ENCODE results near the gene XPO4. TPM values are rescaled to one million over a fixed set of nuclear protein-coding genes. Genes with fewer than 3 reads are reported as not detected.
"Not testable (repeated sequence)": the region's sequence is repeated elsewhere in the genome, so short reads cannot be mapped to it uniquely, and the experiment has no call there.

The XPO4 gene
- total RNA-seq, 1 experiment from 2014 or later: 16.2 TPM

- in situ Hi-C loops (cut with HindIII; ENCODE audit: low pct_unique_long_range_greater_than_20kb, low sequenced_read_pairs) (no loop called here), intact Hi-C loops (cut with micrococcal nuclease; ENCODE audit: unreplicated experiment) (no loop called here)
- CTCF ChIA-PET: interaction anchor here (0.6 kb wide), 1 partner anchor 1162 kb away, joined by 3 read pairs; no protein-coding TSS in a partner anchor
- TF ChIP-seq SIN3A (IDR thresholded peaks at IDR 0.05; ENCODE audit: borderline replicate concordance, insufficient read depth, low read depth, low read length) (no peak), POLR2AphosphoS5 (IDR thresholded peaks at IDR 0.05; ENCODE audit: low read depth, low read length) (no peak), TCF7L2 (IDR thresholded peaks at IDR 0.05; ENCODE audit: low read depth, low read length) (no peak)
- TF ChIP-seq, protein P1, sequence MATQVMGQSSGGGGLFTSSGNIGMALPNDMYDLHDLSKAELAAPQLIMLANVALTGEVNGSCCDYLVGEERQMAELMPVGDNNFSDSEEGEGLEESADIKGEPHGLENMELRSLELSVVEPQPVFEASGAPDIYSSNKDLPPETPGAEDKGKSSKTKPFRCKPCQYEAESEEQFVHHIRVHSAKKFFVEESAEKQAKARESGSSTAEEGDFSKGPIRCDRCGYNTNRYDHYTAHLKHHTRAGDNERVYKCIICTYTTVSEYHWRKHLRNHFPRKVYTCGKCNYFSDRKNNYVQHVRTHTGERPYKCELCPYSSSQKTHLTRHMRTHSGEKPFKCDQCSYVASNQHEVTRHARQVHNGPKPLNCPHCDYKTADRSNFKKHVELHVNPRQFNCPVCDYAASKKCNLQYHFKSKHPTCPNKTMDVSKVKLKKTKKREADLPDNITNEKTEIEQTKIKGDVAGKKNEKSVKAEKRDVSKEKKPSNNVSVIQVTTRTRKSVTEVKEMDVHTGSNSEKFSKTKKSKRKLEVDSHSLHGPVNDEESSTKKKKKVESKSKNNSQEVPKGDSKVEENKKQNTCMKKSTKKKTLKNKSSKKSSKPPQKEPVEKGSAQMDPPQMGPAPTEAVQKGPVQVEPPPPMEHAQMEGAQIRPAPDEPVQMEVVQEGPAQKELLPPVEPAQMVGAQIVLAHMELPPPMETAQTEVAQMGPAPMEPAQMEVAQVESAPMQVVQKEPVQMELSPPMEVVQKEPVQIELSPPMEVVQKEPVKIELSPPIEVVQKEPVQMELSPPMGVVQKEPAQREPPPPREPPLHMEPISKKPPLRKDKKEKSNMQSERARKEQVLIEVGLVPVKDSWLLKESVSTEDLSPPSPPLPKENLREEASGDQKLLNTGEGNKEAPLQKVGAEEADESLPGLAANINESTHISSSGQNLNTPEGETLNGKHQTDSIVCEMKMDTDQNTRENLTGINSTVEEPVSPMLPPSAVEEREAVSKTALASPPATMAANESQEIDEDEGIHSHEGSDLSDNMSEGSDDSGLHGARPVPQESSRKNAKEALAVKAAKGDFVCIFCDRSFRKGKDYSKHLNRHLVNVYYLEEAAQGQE (IDR thresholded peaks at IDR 0.05; ENCODE audit: insufficient read depth in 1 of 2, low read depth in 2 of 2, low read length in 1 of 2): no peak
- TF ChIP-seq, protein P2, sequence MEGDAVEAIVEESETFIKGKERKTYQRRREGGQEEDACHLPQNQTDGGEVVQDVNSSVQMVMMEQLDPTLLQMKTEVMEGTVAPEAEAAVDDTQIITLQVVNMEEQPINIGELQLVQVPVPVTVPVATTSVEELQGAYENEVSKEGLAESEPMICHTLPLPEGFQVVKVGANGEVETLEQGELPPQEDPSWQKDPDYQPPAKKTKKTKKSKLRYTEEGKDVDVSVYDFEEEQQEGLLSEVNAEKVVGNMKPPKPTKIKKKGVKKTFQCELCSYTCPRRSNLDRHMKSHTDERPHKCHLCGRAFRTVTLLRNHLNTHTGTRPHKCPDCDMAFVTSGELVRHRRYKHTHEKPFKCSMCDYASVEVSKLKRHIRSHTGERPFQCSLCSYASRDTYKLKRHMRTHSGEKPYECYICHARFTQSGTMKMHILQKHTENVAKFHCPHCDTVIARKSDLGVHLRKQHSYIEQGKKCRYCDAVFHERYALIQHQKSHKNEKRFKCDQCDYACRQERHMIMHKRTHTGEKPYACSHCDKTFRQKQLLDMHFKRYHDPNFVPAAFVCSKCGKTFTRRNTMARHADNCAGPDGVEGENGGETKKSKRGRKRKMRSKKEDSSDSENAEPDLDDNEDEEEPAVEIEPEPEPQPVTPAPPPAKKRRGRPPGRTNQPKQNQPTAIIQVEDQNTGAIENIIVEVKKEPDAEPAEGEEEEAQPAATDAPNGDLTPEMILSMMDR (IDR thresholded peaks at IDR 0.05): no peak
- Histone ChIP-seq H3K27ac (ENCODE audit: low read length) (no peak overlapping the region), H3K9me3 (ENCODE audit: control insufficient read depth, insufficient read depth, low read depth, low read length) (no peaks in the 10 kb centered on the region), H3K27me3 (ENCODE audit: control insufficient read depth, insufficient read depth, low read length) (no peaks in the 10 kb centered on the region), H3K4me3 (ENCODE audit: low read depth in 2 of 2, low read length in 2 of 2) (no peak overlapping the region), H3K36me3 (ENCODE audit: control insufficient read depth, insufficient read depth, low read length) (no peaks in the 10 kb centered on the region), H3K4me1 (ENCODE audit: control insufficient read depth, insufficient read depth, low read length) (no peaks in the 10 kb centered on the region)
- no peak for ATAC-seq
- POLR2A ChIA-PET: no interaction called here
- no peak for DNase-seq (ENCODE audit: low read depth, low spot score)
- BruUV-seq (replicated peaks): no TSS peak
Observed at GRCh38 chr13:20923272-20923671, 20.7 kb upstream of the XPO4 start.

- no peak overlapping the region for H3K27ac ChIP-seq (ENCODE audit: low read length)
- CTCF ChIA-PET: no interaction called here
- H3K4me3 ChIP-seq (ENCODE audit: low read depth in 2 of 2, low read length in 2 of 2): no peak overlapping the region
- no TSS peak for BruUV-seq (replicated peaks)
- TF ChIP-seq, protein P2 (IDR thresholded peaks at IDR 0.05): no peak
- no peak for TF ChIP-seq SIN3A (IDR thresholded peaks at IDR 0.05; ENCODE audit: borderline replicate concordance, insufficient read depth, low read depth, low read length)
- TF ChIP-seq TCF7L2 (IDR thresholded peaks at IDR 0.05; ENCODE audit: low read depth, low read length): no peak
- TF ChIP-seq POLR2AphosphoS5 (IDR thresholded peaks at IDR 0.05; ENCODE audit: low read depth, low read length): no peak
- TF ChIP-seq, protein P1 (IDR thresholded peaks at IDR 0.05; ENCODE audit: insufficient read depth in 1 of 2, low read depth in 2 of 2, low read length in 1 of 2): no peak
- H3K36me3 ChIP-seq (ENCODE audit: control insufficient read depth, insufficient read depth, low read length): no peaks in the 10 kb centered on the region
- H3K4me1 ChIP-seq (ENCODE audit: control insufficient read depth, insufficient read depth, low read length): no peaks in the 10 kb centered on the region
- DNase-seq (ENCODE audit: low read depth, low spot score) (no peak), ATAC-seq (no peak)
- H3K27me3 ChIP-seq (ENCODE audit: control insufficient read depth, insufficient read depth, low read length): no peaks in the 10 kb centered on the region
- in situ Hi-C loops (cut with HindIII; ENCODE audit: low pct_unique_long_range_greater_than_20kb, low sequenced_read_pairs): no loop called here
- intact Hi-C loops (cut with micrococcal nuclease; ENCODE audit: unreplicated experiment): no loop called here
- H3K9me3 ChIP-seq (ENCODE audit: control insufficient read depth, insufficient read depth, low read depth, low read length): no peaks in the 10 kb centered on the region
- POLR2A ChIA-PET: no interaction called here
Observed at GRCh38 chr13:20921572-20921971, 19.0 kb upstream of the XPO4 start.

DNA sequence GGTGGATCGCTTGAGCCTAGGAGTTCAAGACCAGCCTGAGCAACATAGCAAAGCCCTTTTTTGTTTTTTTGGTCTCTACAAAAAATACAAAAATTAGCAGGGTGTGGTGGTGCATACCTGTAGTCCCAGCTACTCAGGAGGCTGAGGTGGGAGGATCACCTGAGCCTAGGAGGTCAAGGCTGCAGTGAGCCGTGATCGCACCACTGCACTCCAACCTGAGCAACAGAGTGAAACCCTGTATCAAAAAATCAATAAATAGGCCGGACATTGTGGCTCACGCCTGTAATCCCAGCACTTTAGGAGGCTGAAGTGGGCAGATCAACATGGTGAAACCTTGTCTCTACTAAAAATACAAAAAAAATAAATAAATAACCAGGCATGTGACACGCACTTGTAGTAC lies 13.1 kb upstream of the XPO4 start:
- BruUV-seq (replicated peaks); H3K27ac ChIP-seq (ENCODE audit: low read length); H3K27me3 ChIP-seq (ENCODE audit: control insufficient read depth, insufficient read depth, low read length); ATAC-seq; DNase-seq (ENCODE audit: low read depth, low spot score); intact Hi-C loops (cut with micrococcal nuclease; ENCODE audit: unreplicated experiment); POLR2A ChIA-PET; H3K4me3 ChIP-seq (ENCODE audit: low read depth in 2 of 2, low read length in 2 of 2); H3K4me1 ChIP-seq (ENCODE audit: control insufficient read depth, insufficient read depth, low read length); in situ Hi-C loops (cut with HindIII; ENCODE audit: low pct_unique_long_range_greater_than_20kb, low sequenced_read_pairs); CTCF ChIA-PET; H3K36me3 ChIP-seq (ENCODE audit: control insufficient read depth, insufficient read depth, low read length); H3K9me3 ChIP-seq (ENCODE audit: control insufficient read depth, insufficient read depth, low read depth, low read length): not testable (repeated sequence)

Measured in Panc1 (cell line).